ENCODE results near the gene RERG.

DNA sequence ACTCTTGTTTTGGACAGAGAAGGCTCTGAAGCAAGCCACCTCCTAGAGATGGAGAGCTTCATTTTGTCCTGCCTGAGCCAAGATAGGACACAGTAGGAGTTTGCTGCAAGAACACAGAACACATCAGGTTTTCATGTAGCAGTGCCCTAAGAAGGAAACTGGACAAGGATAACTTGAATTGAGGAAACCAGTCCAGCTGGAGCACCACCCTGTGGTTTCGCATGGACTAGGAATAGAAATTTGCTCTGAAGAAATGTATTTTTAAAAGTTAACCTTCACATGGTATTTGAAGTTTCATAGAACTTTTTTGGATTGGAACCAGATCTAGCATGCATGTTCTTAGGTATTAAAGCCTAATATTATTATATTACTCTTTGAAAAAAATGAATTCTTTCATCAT lies 68.8 kb downstream of the RERG start:
- TF ChIP-seq, protein P1, sequence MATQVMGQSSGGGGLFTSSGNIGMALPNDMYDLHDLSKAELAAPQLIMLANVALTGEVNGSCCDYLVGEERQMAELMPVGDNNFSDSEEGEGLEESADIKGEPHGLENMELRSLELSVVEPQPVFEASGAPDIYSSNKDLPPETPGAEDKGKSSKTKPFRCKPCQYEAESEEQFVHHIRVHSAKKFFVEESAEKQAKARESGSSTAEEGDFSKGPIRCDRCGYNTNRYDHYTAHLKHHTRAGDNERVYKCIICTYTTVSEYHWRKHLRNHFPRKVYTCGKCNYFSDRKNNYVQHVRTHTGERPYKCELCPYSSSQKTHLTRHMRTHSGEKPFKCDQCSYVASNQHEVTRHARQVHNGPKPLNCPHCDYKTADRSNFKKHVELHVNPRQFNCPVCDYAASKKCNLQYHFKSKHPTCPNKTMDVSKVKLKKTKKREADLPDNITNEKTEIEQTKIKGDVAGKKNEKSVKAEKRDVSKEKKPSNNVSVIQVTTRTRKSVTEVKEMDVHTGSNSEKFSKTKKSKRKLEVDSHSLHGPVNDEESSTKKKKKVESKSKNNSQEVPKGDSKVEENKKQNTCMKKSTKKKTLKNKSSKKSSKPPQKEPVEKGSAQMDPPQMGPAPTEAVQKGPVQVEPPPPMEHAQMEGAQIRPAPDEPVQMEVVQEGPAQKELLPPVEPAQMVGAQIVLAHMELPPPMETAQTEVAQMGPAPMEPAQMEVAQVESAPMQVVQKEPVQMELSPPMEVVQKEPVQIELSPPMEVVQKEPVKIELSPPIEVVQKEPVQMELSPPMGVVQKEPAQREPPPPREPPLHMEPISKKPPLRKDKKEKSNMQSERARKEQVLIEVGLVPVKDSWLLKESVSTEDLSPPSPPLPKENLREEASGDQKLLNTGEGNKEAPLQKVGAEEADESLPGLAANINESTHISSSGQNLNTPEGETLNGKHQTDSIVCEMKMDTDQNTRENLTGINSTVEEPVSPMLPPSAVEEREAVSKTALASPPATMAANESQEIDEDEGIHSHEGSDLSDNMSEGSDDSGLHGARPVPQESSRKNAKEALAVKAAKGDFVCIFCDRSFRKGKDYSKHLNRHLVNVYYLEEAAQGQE (IDR thresholded peaks at IDR 0.05; ENCODE audit: borderline replicate concordance): no peak
- TF ChIP-seq EZH2 (IDR thresholded peaks at IDR 0.05; ENCODE audit: borderline replicate concordance, insufficient read depth, low read length, poor library complexity, severe bottlenecking) (no peak), POLR2AphosphoS5 (IDR thresholded peaks at IDR 0.05) (no peak), EP300 (conservative IDR thresholded peaks at IDR 0.05; ENCODE audit: poor library complexity, severe bottlenecking) (no peak), RAD21 (conservative IDR thresholded peaks at IDR 0.05) (no peak)
- TF ChIP-seq, protein P2, sequence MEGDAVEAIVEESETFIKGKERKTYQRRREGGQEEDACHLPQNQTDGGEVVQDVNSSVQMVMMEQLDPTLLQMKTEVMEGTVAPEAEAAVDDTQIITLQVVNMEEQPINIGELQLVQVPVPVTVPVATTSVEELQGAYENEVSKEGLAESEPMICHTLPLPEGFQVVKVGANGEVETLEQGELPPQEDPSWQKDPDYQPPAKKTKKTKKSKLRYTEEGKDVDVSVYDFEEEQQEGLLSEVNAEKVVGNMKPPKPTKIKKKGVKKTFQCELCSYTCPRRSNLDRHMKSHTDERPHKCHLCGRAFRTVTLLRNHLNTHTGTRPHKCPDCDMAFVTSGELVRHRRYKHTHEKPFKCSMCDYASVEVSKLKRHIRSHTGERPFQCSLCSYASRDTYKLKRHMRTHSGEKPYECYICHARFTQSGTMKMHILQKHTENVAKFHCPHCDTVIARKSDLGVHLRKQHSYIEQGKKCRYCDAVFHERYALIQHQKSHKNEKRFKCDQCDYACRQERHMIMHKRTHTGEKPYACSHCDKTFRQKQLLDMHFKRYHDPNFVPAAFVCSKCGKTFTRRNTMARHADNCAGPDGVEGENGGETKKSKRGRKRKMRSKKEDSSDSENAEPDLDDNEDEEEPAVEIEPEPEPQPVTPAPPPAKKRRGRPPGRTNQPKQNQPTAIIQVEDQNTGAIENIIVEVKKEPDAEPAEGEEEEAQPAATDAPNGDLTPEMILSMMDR (IDR thresholded peaks at IDR 0.05; ENCODE audit: poor library complexity, severe bottlenecking): no peak

All from neural cell (in vitro differentiated cells).